ENCODE data around the gene TTC7B.

Gene TTC7B

DNA sequence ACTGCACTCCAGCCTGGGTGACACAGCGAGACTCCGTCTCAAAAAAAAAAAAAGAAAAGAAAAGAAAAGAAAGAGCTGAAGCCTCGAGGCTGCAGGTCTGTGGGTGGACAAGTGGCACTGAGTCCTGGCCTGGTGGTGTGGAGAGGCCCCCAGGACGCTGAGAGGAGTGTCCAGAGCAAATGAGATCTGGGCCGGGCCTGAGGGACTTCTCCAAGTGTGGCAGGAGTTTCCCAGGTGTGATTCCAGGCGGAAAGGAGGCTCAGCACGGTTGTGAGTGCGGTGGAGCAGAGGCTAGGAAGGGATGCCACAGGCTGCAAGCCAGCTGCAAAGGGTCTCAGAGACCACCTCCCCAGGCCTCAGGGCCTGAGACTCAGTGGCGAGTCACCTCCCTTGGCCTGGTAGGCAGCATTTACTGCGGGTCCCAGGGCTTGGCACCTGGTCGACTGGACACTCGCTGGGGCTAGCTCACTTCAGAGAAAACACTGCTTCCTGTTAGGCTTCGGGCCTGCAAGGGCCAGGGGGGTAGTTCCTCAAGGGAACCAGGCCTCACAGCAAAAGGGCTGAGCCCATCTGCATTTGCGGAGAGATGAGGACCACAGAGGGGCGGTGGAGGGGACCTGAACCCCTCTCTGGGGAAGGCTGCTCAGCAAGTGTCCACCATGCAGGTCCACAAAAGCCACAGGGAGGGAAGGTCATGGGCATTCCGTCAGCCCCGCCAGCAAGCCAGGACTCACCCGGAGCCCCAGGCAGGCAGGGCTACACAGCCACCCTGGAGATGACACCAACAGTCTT, 11.7 kb downstream of the TTC7B start:
- TF ChIP-seq GATA3 (IDR thresholded peaks at IDR 0.05; ENCODE audit: low read depth, low read length) (no peak), GATA2 (IDR thresholded peaks at IDR 0.05; ENCODE audit: low read depth, low read length) (no peak)

DNA sequence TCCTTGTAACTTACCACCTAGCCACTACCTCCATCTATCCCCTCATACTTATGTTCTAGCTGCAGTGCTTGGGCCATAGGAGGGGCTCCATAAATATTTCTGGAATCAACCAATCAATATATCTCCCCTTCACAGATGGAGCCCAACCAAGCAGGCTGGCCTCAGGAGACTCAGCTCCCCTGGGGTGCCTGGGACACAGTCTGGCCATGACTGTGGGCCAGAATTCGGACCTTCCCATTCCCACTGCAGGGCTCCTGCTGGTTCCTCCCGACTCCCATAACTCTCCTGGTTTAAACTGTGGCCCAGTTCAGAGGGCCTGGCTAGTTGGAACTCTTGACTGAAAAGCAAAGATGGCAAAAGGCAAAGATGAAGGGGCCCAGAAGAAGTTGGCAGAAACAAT, 13.0 kb downstream of the TTC7B start:
- TF ChIP-seq GATA2 (IDR thresholded peaks at IDR 0.05; ENCODE audit: low read depth, low read length), result no peak
- no peak for TF ChIP-seq GATA3 (IDR thresholded peaks at IDR 0.05; ENCODE audit: low read depth, low read length)

DNA sequence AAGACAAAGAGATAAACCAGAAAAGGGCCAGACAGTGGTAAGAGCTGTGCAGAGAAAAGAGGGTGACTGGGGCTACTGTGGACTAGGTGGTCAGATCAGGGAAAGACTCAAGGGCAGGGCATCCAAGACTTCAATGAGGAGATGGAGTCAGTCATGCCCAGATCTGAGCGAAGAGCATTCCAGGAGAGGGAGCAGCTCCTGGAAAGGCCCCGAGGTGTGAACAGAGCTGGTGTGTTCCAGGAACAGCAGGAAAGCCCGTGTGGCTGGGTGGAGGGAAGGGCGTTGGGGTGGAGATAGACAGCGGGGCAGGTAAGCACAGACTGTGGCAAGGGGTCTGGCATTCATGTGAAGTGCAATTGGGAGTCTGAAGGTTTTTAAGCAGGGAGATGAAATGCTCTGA, 16.8 kb downstream of the TTC7B start:
- TF ChIP-seq GATA2 (IDR thresholded peaks at IDR 0.05; ENCODE audit: low read depth, low read length), result no peak
- no peak for TF ChIP-seq GATA3 (IDR thresholded peaks at IDR 0.05; ENCODE audit: low read depth, low read length)

DNA sequence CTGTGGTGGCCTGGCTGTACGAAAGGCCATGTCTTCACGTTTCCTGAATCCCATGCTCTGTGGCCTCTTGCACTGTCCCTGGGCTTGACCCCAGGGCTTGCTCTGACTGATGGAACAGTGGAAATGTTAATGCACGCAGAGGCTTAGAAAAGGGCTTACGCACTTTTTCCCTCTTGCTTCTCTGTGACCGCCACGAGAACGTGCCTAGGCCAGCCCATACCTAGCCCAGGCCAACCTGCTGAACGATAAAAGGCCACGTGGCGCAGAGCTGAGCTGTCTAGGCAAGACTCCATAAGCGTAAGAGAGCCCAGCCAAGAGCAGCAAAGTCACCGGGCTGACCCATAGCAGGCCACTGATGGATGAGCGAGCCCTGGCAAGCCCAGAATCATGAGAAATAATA, 18.3 kb downstream of the TTC7B start:
- TF ChIP-seq GATA2 (IDR thresholded peaks at IDR 0.05; ENCODE audit: low read depth, low read length) (no peak), GATA3 (IDR thresholded peaks at IDR 0.05; ENCODE audit: low read depth, low read length) (no peak)

DNA sequence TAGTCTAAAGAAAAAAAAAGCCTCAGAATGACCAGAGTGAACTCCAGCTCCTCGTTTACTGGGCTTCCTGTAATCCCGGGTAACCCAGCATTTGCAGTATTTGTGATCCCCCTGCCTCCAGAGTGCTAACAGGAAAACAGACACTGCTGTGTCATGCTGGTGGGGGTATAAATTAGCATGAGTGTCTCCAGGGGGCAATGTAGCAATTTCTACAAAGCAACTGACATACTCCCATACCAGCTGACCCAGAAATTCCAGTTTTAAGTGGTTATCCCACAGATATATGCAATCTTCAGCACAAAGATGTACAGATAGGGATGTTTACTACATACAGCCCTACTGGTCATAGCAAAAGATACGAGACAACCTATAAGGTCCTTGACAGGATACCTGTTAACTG, 18.8 kb downstream of the TTC7B start:
- TF ChIP-seq GATA2 (IDR thresholded peaks at IDR 0.05; ENCODE audit: low read depth, low read length) (no peak), GATA3 (IDR thresholded peaks at IDR 0.05; ENCODE audit: low read depth, low read length) (no peak)

DNA sequence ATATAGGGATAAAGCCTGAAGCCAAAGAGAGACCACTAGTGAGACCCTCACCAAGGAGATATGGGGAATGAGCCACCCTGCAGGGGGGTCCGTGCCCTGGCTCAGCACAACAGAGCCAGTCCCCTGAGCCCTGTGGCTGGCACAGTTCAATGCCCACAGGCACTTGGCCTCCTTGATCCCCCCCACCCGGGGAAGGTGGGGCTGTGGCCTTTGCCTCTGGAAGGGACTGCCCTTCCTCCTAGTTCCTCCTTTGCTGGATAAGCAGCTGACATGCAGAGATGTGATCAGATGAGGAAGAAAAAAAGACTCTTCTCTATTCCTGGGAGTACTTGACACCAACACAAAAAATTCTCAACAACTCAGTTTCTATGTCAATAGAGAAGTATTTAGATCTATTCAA, 19.9 kb downstream of the TTC7B start:
- TF ChIP-seq GATA3 (IDR thresholded peaks at IDR 0.05; ENCODE audit: low read depth, low read length), result no peak

DNA sequence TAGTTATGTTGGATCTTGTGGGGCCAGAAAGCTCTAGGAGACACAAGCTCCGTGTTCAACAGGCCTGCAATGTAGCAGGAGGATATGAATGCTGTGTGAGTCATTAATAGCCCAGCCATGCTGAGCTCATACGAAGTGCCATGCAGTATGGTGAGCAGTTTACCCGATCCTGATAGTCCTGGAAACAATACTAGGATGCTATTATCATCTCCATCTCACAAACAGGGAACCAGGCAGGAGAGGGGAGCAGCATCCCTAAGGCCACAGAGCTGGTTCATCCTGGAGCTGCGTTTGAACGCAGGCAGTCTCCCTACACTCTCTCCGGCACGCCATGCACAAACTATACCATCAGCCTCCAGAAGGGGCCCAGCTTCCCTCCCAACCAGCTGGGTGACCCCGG, 20.5 kb downstream of the TTC7B start:
- TF ChIP-seq GATA3 (IDR thresholded peaks at IDR 0.05; ENCODE audit: low read depth, low read length) (no peak), GATA2 (IDR thresholded peaks at IDR 0.05; ENCODE audit: low read depth, low read length) (peak; percentile 79)

DNA sequence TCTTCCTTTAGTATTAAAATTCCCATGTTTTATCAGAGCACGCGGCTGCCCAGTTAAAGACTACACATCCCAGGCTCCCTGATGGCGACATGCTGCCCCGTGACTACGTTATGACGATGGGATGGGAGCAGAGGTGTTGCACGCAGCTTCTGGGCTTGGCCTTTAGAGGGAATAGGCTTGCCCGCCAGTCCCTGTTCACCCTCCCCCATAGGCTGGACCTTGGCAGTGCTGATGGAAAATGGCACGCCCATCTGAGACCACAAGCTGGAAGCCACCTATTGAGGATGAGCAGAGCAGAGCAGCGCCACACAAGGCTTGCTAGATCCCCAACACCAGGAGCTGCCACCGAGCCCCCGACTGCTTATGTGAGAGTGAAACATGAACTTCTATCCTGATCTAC, 24.7 kb downstream of the TTC7B start:
- TF ChIP-seq GATA2 (IDR thresholded peaks at IDR 0.05; ENCODE audit: low read depth, low read length), result no peak
- no peak for TF ChIP-seq GATA3 (IDR thresholded peaks at IDR 0.05; ENCODE audit: low read depth, low read length)

DNA sequence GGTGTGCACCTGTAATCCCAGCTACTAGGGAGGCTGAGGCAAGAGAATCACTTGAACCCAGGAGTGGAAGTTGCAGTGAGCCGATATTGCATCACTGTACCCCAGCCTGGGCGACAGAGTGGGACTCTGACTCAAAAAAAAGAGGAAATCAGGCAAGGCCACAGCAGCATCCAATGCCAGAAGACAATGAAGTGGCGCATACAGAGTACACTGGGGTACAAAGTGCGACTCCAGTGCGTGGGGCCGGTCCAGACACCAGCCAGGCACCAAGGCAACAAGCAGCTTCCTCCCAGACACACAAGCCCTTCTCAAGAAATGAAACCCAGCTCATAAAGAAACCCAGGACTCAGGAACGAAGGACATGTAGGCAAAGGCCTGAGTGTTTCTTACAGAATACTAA, 28.2 kb downstream of the TTC7B start:
- TF ChIP-seq GATA2 (IDR thresholded peaks at IDR 0.05; ENCODE audit: low read depth, low read length) (no peak), GATA3 (IDR thresholded peaks at IDR 0.05; ENCODE audit: low read depth, low read length) (no peak)

DNA sequence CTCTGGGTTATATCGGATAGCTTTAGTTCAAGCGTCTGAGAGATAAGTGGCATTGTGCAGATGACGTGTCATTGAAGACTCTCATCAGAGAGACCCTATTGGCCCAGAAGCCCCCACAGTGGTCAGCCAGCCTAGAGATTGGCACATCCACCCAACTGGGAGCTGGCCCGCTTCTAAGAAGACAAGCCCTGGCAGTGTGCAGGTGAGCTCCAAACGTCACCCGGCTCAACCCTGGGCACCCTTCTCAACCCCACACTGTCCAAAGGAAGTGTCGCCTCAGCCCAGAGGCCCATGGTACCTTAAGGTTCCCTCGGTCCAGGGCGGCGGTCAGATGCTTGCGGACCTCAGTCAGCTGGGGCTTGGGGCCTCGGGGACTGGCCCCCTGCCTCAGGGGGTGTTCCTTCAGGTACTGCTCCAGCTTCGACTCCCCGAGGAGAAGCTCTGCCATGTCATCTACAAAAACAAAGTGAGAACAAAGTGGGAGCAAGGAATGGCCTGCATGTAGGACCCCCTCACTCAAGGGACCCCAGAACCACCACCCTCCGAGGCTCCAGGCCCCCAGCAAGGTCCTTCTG, 30.3 kb downstream of the TTC7B start:
- TF ChIP-seq GATA2 (IDR thresholded peaks at IDR 0.05; ENCODE audit: low read depth, low read length) (no peak), GATA3 (IDR thresholded peaks at IDR 0.05; ENCODE audit: low read depth, low read length) (no peak)

DNA sequence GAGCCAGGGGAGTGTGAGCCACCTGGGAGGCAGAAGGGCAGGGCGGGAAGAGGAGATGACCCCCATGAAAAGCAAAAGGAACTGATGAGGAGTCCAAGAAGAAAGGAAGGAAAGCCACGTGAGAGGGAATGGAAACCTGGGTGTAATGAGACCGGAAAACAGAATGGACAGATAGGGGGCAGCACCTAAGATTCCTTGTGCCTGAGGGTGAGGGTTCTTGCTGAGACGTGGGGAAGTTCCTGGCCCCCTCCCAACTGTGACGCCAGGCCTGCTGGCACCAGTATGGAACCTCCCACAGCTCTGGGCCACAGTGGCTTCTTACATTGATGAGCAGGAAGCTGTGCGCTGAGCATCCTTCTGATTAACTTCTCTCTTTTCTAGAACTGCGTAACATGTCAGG, 30.8 kb downstream of the TTC7B start:
- TF ChIP-seq GATA3 (IDR thresholded peaks at IDR 0.05; ENCODE audit: low read depth, low read length) (no peak), GATA2 (IDR thresholded peaks at IDR 0.05; ENCODE audit: low read depth, low read length) (no peak)

DNA sequence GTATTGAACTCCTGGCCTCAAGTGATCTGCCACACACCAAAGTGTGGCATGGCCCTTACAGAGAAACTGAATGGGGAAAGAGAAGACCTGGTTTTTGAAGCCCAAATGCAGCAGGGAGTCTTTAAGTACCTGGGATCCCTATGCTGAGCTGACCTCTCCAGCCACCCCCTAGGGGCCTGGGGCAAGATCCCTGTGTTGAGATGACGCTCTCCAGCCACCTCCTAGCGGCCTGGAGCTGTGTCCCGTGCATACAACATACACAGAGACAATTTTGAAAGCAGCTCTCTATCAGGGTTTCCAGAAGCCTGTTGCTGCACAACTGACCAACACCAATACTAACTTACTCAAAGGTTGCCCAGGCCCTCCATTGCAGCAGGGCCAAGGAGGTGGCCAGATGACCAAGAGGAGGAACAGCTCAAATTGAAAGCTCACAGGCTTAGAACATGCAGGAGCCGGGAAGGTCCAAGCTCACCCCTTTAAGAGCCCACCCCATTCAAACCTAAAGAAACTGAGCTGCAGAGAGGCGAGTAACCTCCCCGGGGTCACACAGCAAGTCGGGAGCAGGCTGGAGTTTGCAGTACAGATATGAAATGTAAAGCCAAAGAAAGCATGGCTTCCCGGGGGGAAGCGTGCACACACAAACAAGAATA, 31.5 kb downstream of the TTC7B start:
- TF ChIP-seq GATA2 (IDR thresholded peaks at IDR 0.05; ENCODE audit: low read depth, low read length) (no peak), GATA3 (IDR thresholded peaks at IDR 0.05; ENCODE audit: low read depth, low read length) (no peak)

DNA sequence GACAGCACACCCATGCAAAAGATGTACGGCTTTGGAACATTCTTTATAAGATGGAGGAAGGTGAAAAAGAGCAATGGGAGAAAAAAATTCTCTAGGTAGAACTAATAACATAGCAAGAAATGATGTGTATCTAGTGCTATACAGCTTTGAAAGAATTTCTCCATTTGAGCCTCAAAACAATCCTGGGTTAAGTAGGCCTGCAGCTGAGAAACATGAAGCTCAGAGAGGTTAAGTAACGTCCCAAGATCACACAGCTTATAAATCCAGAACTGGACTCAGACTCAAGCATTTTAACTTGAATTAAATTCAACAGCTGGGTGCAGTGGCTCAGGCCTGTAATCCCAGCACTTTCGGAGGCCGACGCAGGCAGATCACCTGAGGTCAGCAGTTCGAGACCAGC, 32.9 kb downstream of the TTC7B start:
- TF ChIP-seq GATA3 (IDR thresholded peaks at IDR 0.05; ENCODE audit: low read depth, low read length), result no peak

DNA sequence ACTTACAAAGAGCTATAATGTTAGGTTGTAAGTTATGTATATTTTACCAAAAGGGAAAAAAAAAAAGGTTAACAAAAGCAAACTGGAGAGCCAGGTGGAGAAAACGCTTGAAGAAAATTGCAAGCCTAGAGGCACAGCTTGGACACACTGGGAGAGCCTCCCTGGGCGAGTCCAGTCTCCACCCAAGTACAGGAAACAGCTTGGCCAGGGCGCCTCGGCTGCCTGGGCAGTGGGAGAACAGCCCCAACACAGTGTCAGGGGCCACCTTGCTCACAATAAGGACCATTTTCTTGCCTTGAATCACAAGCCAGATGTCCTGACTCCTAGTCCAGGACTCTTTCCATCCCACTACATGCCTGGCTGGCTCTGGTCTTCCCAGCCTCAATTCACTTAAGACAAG, 33.3 kb downstream of the TTC7B start:
- TF ChIP-seq GATA2 (IDR thresholded peaks at IDR 0.05; ENCODE audit: low read depth, low read length) (no peak), GATA3 (IDR thresholded peaks at IDR 0.05; ENCODE audit: low read depth, low read length) (no peak)

DNA sequence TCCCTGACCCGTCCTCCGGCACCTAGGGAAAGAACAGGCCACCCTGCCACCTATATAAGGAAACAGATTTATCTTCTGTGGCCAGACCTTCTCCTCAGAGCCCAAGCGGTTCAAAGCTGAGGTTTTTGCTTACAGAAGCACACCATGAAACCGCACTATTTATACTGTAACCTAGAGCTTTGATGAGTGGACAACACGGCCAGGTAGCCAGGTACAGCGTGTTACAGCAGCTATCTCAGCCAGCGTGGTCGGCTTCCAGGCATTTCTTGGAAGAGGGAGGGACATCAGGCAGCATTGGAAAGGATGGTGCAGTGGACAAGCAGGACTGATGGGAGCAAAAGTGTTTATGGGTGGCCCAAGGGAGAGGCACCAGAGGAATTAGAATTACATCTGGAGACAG, 34.4 kb downstream of the TTC7B start:
- TF ChIP-seq GATA2 (IDR thresholded peaks at IDR 0.05; ENCODE audit: low read depth, low read length), result no peak
